Inferior parietal cortex (tissue), 1 donor: ENCODE results near the gene SPTB.

Source experiments
- DNase-seq: peaks from one replicate; pipeline ENCODE4 v3.0.0-alpha.2; 2016; ENCODE audit errors: extremely low spot score

SPTB gene

GRCh38 chr14:64766430-64767151 lies 113.1 kb downstream of the SPTB start:
- DNase-seq: no peak

- DNase-seq: no peak
These were observed 113.9 kb downstream of the SPTB start for GRCh38 chr14:64765740-64766302.

DNA sequence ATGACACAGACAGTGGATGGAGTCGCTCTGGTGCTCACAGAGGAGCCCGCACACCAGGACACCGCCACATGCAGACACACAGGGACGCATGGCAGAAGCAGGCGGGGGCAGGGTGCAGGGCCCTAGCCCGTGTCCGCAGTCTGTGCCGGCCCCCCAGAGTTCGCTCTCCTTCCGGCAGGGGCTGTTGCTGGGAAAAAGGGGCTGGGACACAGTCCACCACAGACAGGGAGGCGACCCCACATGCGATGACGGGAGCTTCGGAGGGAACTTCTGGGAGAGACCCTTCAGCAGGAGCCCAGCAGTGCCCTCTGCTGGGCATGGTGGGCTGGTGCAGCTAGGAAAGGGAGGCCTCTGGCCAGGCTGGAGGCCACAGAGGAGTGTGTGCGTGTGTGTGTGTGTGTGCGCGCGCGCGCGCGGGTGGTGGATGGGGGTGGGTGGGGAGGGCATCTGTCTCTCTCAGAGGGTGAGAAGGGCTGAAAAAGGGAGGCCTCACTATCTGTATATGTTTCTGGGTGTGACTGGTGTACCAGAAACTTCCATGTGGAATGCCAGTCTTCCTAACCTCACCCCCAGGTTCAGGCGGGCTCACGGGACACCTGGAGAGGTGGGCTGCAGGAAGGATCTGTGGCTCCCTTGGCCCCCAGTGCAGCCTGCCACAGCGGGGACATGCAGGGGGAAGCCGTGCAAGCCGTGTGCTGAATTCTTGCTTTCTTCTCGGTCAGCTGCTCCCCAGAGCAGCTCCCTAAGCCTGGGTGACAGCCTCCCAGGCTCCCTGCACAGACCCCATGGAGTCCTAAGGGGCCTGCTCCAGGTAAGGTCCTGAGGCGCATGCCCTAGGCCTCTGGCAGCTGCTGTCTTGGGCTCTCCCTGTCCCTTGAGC lies 114.8 kb downstream of the SPTB start:
- DNase-seq: peak; percentile 88

DNA sequence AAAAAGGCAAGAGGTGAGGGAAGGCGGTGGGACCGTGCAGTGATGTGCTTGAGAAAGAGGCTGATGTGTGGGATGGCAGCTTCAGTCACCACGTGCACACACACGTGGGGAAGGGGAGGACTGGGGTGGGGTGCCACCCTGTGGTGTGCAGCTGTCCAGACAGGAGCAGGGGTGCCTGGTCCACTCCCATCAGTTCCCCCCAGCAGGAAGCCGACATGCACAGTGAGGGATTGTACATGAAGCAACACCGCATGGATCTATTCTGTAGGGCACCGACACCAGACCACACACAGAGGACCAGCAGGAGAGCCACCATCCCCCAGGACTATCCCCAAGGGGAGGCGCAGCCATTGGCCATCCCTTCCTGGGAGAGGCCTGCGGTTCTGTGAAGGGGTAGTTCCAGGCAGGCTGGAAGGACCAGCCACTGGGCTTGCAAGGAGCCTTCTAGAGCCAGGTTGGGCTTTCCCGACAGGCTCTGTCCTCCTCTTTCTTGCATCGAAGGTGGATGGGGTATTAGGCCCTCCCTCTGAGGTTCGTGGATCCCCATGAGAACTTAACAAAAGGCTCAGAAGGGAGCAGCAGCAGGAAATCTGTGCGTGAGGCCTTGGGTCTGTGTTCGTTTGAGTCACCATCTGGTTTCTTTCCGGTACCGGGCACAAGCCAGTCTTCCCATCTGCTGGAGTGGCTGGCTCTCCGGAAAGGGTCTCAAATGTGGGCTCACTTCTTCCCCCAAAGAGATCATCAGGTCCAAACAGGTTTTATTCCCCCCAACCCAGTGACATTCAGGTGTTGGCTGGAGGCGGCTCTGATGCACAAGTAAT lies 115.7 kb downstream of the SPTB start:
- no peak for DNase-seq

DNA sequence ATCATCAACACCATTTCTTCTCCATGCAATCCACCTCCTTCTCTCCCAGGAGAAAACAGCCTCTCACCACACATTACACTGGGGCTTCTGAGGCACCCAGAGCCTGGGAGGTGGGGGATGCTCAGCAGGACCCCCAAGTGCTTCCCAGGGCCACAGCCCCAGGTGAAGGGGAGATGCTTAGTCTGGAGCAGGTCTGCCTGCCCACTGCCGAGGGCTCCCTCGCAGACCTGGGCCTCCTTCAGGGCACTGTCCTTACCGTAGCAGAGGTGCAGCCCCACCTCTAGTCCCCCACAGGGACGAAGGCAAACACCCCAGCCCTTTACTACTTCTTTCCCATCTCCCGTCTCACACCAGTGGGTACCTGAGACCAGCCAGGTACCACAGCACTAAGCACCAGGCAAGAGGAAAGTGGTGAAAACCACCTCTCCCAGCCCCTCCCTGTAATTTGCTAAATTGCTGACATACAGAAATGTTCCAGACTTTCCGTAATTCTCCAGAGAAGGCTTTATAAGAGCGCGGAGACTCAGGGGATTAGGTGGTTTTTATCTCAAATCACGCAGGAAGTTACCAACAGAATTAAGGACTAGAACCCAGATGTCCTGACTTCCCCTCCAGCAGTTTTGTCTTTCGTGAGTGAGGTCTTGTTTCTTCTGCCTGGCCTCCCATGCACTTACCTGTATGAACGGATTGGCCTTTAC lies 116.5 kb downstream of the SPTB start:
- no peak for DNase-seq

DNA sequence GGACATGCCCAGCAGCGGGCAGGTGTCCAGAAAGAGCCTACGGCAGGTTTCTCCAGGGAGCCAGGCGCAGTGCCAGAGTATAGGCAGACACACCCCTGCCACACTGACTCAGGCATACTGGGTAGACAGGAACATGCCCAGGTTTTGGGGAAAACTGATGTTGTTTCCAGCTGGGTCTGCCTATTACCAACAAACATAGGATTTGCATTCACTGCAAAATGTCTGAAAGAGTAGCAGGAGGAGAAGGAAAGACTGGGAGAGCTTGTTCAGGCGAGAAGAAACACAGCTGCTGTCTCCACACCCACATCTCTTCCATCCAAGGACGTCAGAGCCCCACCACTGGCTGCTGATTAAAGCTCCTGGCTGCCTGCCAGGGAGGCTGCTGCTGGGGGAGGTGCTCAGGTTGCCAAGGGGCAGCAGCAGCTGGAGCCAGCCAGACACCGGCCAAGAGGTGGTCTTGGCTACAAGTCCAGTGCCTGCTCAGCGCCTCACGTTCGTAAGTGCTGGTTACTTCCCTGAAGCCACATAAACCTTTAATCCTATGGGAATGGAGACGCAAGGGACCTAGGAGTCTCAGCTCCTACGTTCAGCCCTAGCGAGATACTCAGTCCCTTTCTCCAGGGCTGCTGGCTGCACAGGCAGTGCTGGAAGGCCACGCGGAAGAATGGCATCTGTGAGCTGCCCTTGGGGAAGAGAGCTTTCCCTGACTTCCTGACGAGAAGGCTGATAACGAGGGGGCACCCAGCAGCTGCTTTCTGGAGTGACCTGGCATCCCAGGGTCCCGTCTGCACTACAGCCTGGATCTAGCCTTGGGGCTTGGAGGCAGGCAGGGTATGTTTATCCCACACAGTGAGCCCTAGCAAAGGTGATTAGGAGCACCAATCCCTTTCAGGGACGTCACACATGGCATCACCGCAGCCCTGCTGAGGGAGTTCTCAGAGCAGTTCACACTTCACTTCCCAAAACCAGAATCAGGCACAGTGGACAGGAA lies 117.4 kb downstream of the SPTB start:
- peak; percentile 60 for DNase-seq

GRCh38 chr14:64761441-64762043 lies 118.2 kb downstream of the SPTB start:
- DNase-seq: peak; percentile 4

DNA sequence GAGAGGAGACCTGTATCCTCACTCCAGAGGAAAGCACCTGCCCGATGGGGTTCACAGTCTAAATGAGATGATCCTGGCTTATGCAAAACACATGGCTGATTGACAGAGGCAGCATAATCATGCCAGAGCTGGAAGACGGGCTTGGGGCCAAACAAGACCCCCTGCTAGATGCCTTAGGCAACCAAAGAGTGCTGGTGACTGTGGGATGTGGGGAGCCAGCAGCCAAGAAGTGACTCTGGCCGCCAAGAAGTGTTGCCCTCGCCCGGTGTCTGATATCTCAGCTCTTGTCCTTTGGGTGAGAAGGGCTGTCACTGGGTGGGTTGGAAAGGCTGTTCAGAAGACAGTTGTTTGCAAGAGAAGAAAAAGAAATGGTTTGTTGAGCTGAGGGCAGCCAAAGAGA lies 118.8 kb downstream of the SPTB start:
- no peak for DNase-seq

DNA sequence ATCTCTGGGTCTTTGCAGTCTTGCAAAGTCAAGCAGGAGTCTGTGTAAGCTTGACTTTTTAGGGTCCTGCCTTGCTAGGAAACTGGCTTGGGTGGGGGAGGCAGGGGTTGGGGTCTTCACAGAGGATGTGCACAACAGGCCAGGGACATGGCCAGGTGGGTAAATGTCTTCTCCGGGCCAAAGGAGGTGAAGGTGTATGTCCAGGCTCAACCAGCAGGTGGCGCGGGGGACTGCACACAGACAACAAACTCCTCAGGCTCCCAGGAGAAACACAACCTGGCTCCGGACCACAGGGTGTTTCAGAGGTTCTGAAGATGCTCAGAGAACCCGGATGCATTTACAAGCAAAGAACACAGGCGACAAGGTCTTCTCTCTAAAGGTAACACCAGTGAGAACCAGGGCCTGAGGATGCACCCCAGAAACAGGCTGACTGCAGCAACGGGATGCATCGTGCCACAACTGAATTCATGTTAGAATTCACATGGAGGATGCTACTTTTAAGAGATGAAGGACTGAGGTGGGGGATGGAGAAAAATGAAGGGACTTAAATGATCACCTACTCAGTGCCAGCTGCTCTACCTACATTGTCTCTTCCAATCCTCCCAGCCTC lies 119.5 kb downstream of the SPTB start:
- DNase-seq: peak; percentile 30

- no peak for DNase-seq
These were observed 120.2 kb downstream of the SPTB start for GRCh38 chr14:64759555-64759938.

DNA sequence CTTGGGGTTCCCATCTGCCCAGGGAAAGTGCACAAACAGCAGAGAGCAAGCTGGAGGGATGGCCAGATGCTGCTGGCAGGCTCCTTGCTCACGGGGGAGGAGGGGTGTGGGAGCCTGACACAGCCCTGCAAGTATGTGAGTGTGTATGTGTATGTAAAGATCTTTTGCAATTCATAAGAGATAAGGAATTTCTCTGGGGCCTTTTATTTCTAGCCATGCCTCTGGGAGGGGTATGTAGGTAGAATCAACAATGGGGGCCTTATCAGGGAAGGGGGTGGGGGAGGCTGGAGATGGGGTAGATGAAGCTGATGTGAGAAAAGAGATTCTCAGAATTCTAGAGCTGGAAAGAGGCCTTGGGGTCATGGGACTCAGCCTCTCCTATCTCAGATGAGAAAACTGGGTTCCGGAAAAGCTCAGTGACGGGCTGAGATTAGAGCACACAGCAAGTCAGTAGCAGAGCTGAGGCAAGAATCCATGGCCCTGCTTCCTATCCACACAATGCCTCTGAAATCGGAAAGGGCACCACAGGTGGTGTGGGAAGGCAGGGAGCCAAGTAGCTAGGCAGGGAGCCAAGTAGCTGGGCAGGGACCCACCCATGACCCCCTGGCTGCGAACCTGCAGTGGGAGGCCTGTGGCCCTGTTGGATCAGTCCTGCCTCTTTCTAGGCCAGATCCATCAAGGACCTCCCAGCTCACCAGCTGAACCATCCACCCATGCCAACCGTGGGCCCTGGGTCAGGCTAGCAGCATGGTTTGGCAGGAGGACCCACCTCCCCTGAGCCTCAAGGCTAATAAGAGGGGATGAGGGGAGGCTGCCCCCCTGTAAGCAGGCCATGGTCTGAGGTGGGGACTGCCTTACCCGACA lies 120.8 kb downstream of the SPTB start:
- peak; percentile 10 for DNase-seq

GRCh38 chr14:64758025-64758521 lies 121.6 kb downstream of the SPTB start:
- DNase-seq: no peak

DNA sequence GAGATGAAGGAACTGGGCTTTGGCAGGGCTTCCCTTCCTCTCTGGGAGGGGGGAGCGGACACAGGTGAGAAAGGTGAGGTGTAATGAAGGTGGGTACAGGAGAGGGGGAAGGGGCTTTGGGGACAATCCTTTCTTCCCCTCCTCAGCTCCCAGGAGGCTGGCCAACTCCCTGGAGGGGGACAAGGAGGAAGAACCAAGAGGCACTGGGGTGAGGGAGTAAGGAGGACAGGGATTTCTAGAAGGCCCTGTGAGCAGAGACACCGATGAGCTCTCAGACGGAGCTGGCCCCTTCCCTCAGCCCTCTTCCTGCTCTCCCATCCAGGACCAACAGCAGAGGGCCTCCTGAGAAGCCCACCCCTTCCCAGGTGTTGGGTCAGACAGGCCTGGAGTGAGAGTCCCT lies 122.1 kb downstream of the SPTB start:
- DNase-seq: no peak

DNA sequence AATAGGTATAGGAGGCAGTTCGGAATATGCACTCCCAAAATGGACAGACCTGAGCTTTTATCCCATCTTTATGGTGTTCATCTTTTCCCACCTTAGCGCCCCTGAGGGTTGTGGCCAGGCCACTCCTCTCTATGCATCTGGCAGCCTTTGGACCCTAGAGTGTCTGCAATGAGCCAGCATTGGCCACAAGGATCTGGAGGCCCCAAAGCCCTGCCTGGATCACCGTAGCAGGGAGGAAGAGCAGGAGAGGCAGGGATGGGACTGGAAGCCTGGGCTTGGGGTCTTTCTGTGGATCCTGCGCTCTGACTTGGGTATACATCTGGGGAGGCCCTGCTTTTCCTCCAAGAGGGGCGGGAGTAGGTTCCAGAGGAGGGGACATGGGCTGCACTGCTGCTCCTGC lies 123.0 kb downstream of the SPTB start:
- DNase-seq: no peak

GRCh38 chr14:64755781-64756221 lies 123.9 kb downstream of the SPTB start:
- no peak for DNase-seq

DNA sequence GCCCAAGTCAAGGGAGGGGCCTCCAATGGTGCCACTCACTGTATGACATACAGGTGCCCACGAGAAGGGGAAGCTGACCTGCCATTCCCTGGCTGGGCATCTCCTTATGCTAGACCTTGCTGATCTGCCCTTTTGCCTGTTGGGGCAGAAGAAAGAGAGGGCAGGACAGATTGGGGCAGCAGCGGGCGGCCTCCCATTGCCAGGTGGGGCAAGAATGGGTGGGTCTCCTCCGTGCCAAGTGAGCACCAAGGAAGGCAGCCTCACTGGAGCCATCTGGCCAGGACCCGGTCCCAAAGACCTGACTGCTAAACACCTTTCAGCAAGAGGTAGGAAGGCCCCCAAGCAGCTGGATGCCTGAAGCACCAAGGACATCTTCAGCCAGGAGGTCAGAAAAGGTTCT lies 125.0 kb downstream of the SPTB start:
- no peak for DNase-seq

DNA sequence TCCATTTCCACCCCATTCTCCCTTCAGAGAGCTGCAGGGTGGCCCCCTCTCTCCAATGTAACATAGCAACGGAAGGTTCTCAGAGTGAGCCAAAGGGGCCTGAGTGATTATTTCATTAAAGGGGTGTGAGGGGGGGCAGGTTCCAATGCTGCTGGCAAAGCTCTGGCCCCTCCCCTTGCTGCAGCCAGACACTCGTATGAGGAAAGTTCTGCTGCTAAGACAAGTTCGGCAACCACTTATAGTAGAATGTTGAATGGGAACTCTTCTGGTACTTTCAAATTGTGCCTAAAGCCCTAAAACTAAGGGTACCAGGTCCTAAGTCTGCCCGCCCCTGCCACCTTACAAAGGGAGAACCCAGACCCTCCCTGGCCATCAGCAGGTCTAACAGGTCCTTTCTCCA lies 125.7 kb downstream of the SPTB start:
- no peak for DNase-seq

GRCh38 chr14:64753374-64753773 lies 126.3 kb downstream of the SPTB start:
- DNase-seq: no peak
